ENCODE data around the gene RICTOR.

DNA sequence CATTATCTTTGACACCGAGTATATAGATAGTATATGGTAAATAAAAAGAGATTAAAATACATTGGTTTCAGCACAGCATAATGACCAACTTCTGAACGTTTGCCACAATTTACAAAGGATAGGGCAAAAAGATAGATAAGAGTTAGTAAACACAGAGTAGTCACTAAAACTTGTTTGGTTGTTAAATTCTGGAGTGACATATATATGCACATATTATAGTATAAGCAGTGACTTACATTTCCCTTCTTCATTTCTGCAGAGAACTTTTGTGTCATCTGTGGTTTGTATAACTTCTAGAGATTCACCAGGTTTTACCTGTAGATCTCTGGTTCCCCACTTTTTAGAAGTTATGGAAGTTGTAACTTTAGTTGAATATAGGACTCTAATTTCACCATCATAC, 44.4 kb upstream of the RICTOR start:
- TF ChIP-seq, protein P1, sequence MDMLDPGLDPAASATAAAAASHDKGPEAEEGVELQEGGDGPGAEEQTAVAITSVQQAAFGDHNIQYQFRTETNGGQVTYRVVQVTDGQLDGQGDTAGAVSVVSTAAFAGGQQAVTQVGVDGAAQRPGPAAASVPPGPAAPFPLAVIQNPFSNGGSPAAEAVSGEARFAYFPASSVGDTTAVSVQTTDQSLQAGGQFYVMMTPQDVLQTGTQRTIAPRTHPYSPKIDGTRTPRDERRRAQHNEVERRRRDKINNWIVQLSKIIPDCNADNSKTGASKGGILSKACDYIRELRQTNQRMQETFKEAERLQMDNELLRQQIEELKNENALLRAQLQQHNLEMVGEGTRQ (CRISPR knock-in tag; IDR thresholded peaks at IDR 0.05) = no peak
- TF ChIP-seq, protein P2, sequence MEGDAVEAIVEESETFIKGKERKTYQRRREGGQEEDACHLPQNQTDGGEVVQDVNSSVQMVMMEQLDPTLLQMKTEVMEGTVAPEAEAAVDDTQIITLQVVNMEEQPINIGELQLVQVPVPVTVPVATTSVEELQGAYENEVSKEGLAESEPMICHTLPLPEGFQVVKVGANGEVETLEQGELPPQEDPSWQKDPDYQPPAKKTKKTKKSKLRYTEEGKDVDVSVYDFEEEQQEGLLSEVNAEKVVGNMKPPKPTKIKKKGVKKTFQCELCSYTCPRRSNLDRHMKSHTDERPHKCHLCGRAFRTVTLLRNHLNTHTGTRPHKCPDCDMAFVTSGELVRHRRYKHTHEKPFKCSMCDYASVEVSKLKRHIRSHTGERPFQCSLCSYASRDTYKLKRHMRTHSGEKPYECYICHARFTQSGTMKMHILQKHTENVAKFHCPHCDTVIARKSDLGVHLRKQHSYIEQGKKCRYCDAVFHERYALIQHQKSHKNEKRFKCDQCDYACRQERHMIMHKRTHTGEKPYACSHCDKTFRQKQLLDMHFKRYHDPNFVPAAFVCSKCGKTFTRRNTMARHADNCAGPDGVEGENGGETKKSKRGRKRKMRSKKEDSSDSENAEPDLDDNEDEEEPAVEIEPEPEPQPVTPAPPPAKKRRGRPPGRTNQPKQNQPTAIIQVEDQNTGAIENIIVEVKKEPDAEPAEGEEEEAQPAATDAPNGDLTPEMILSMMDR (IDR thresholded peaks at IDR 0.05) = no peak
- TF ChIP-seq CBFB (CRISPR knock-in tag; IDR thresholded peaks at IDR 0.05; ENCODE audit: low read depth) (no peak), TEAD4 (CRISPR knock-in tag; IDR thresholded peaks at IDR 0.05) (no peak), SP1 (CRISPR knock-in tag; conservative IDR thresholded peaks at IDR 0.05) (no peak), ESRRA (CRISPR knock-in tag; IDR thresholded peaks at IDR 0.05; ENCODE audit: borderline replicate concordance) (no peak), ELF4 (CRISPR knock-in tag; IDR thresholded peaks at IDR 0.05; ENCODE audit: low read depth) (no peak), NR2C2 (CRISPR knock-in tag; IDR thresholded peaks at IDR 0.05) (no peak)
- TF ChIP-seq, protein P3, sequence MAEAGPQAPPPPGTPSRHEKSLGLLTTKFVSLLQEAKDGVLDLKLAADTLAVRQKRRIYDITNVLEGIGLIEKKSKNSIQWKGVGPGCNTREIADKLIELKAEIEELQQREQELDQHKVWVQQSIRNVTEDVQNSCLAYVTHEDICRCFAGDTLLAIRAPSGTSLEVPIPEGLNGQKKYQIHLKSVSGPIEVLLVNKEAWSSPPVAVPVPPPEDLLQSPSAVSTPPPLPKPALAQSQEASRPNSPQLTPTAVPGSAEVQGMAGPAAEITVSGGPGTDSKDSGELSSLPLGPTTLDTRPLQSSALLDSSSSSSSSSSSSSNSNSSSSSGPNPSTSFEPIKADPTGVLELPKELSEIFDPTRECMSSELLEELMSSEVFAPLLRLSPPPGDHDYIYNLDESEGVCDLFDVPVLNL (CRISPR knock-in tag; IDR thresholded peaks at IDR 0.05; ENCODE audit: borderline replicate concordance, low read depth) = no peak
- TF ChIP-seq, protein P4, sequence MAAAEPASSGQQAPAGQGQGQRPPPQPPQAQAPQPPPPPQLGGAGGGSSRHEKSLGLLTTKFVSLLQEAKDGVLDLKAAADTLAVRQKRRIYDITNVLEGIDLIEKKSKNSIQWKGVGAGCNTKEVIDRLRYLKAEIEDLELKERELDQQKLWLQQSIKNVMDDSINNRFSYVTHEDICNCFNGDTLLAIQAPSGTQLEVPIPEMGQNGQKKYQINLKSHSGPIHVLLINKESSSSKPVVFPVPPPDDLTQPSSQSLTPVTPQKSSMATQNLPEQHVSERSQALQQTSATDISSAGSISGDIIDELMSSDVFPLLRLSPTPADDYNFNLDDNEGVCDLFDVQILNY (CRISPR knock-in tag; IDR thresholded peaks at IDR 0.05) = no peak
- TF ChIP-seq, protein P5, sequence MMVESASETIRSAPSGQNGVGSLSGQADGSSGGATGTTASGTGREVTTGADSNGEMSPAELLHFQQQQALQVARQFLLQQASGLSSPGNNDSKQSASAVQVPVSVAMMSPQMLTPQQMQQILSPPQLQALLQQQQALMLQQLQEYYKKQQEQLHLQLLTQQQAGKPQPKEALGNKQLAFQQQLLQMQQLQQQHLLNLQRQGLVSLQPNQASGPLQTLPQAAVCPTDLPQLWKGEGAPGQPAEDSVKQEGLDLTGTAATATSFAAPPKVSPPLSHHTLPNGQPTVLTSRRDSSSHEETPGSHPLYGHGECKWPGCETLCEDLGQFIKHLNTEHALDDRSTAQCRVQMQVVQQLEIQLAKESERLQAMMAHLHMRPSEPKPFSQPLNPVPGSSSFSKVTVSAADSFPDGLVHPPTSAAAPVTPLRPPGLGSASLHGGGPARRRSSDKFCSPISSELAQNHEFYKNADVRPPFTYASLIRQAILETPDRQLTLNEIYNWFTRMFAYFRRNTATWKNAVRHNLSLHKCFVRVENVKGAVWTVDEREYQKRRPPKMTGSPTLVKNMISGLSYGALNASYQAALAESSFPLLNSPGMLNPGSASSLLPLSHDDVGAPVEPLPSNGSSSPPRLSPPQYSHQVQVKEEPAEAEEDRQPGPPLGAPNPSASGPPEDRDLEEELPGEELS (CRISPR knock-in tag; IDR thresholded peaks at IDR 0.05) = no peak
- TF ChIP-seq, protein P6, sequence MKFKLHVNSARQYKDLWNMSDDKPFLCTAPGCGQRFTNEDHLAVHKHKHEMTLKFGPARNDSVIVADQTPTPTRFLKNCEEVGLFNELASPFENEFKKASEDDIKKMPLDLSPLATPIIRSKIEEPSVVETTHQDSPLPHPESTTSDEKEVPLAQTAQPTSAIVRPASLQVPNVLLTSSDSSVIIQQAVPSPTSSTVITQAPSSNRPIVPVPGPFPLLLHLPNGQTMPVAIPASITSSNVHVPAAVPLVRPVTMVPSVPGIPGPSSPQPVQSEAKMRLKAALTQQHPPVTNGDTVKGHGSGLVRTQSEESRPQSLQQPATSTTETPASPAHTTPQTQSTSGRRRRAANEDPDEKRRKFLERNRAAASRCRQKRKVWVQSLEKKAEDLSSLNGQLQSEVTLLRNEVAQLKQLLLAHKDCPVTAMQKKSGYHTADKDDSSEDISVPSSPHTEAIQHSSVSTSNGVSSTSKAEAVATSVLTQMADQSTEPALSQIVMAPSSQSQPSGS (CRISPR knock-in tag; IDR thresholded peaks at IDR 0.05; ENCODE audit: borderline replicate concordance, low read depth) = no peak
